GM23338 (cell line): ENCODE measurements around the gene LYST. TPM values are rescaled to one million over a fixed set of nuclear protein-coding genes. Genes with fewer than 3 reads are reported as not detected.

Experiments used
- ATAC-seq: fragments of 200-7000 bp; cut with Tn5 transposase; 3 replicates; pipeline ENCODE4 v1.9.1; 2020
- DNase-seq: peaks from one replicate; pipeline ENCODE4 v3.0.0-alpha.2; 2015; ENCODE audit warnings: low spot score
- H2AFZ ChIP-seq: fragments of 200-600 bp; sonication (generic); 2 replicates; pipeline ENCODE4 v1.8.0; 2016; ENCODE audit warnings: antibody characterized with exemption, mild to moderate bottlenecking, moderate library complexity
- H3F3A ChIP-seq: fragments of 200-600 bp; sonication (generic); replicated peaks from 2 replicates; pipeline ENCODE4 v1.8.0; 2017; ENCODE audit warnings: antibody characterized with exemption, mixed run types, low read depth
- H3K27ac ChIP-seq: fragments of 200-600 bp; sonication (generic); 2 replicates; pipeline ENCODE4 v1.6.1; 2016; ENCODE audit warnings: low read depth
- H3K27me3 ChIP-seq: fragments of 200-600 bp; sonication (generic); 2 replicates; pipeline ENCODE4 v1.8.0; 2016; ENCODE audit warnings: mild to moderate bottlenecking, mixed run types, moderate library complexity; ENCODE audit not compliant: insufficient read depth
- H3K36me3 ChIP-seq: fragments of 200-600 bp; sonication (generic); 2 replicates; pipeline ENCODE4 v1.8.0; 2016; ENCODE audit warnings: mild to moderate bottlenecking; ENCODE audit not compliant: insufficient read depth
- H3K4me1 ChIP-seq: fragments of 200-600 bp; sonication (generic); 2 replicates; pipeline ENCODE4 v1.8.0; 2016; ENCODE audit warnings: mild to moderate bottlenecking, moderate library complexity; ENCODE audit not compliant: insufficient read depth
- H3K4me2 ChIP-seq: fragments of 200-600 bp; sonication (generic); 2 replicates; pipeline ENCODE4 v1.7.1; 2017; ENCODE audit warnings: mixed run types
- H3K4me3 ChIP-seq: fragments of 200-600 bp; sonication (generic); 2 replicates; pipeline ENCODE4 v1.6.1; 2016; ENCODE audit warnings: mixed run types
- H3K79me2 ChIP-seq: fragments of 200-600 bp; sonication (generic); replicated peaks from 2 replicates; pipeline ENCODE4 v1.8.0; 2017; ENCODE audit warnings: mild to moderate bottlenecking; ENCODE audit not compliant: insufficient read depth
- H3K9me2 ChIP-seq: fragments of 200-600 bp; sonication (generic); 2 replicates; pipeline ENCODE4 v1.8.0; 2017; ENCODE audit not compliant: insufficient read depth
- H4K20me1 ChIP-seq: fragments of 200-600 bp; sonication (generic); replicated peaks from 2 replicates; pipeline ENCODE4 v1.8.0; 2017; ENCODE audit warnings: mild to moderate bottlenecking; ENCODE audit not compliant: insufficient read depth
- H3K27ac Mint-ChIP-seq: 2 replicates; pipeline ENCODE4 v1.8.0; 2020; ENCODE audit warnings: inconsistent platforms, mild to moderate bottlenecking, moderate library complexity, mixed read lengths
- H3K27me3 Mint-ChIP-seq: 3 replicates; pipeline ENCODE4 v1.8.0; 2022; ENCODE audit warnings: low read depth, mild to moderate bottlenecking, moderate library complexity, mixed read lengths, inconsistent platforms; ENCODE audit not compliant: insufficient read depth, poor library complexity
- H3K36me3 Mint-ChIP-seq: 3 replicates; pipeline ENCODE4 v1.8.0; 2021; ENCODE audit warnings: low read depth, mild to moderate bottlenecking, inconsistent platforms, moderate library complexity, mixed read lengths
- H3K4me1 Mint-ChIP-seq: 3 replicates; pipeline ENCODE4 v1.8.0; 2020; ENCODE audit warnings: mild to moderate bottlenecking, inconsistent platforms, mixed read lengths
- H3K4me3 Mint-ChIP-seq: 3 replicates; pipeline ENCODE4 v1.8.0; 2021; ENCODE audit warnings: moderate library complexity, mild to moderate bottlenecking, inconsistent platforms, mixed read lengths
- H3K9me3 Mint-ChIP-seq: 3 replicates; pipeline ENCODE4 v1.8.0; 2020; ENCODE audit warnings: moderate library complexity, mild to moderate bottlenecking, inconsistent platforms, mixed read lengths
- CREB1 ChIP-seq: fragments of 250-450 bp; sonication (Bioruptor Pico); IDR thresholded peaks from 2 replicates; pipeline ENCODE4 v1.5.0; 2020; ENCODE audit warnings: low read depth, mild to moderate bottlenecking, moderate library complexity
- CTCF ChIP-seq, 2 experiments: fragments of 200-600 bp in 1 of 2; sonication (generic) in 1 of 2; conservative IDR thresholded peaks; 2 replicates each; pipeline versions ENCODE4 v1.5.1 to v1.6.1; 2016 to 2017; ENCODE audit warnings: antibody characterized with exemption in 2 of 2, low read depth in 2 of 2, mild to moderate bottlenecking in 2 of 2, moderate library complexity in 1 of 2
- ETS1 ChIP-seq: IDR thresholded peaks from 2 replicates; pipeline ENCODE4 v1.6.1; 2016; ENCODE audit warnings: antibody characterized with exemption
- EZH2 ChIP-seq: fragments of 200-600 bp; sonication (generic); IDR thresholded peaks from one replicate; pipeline ENCODE4 v1.8.0; 2017; ENCODE audit warnings: antibody characterized with exemption, mild to moderate bottlenecking, low read depth; ENCODE audit not compliant: unreplicated experiment
- EZH2phosphoT487 ChIP-seq: fragments of 200-600 bp; sonication (generic); IDR thresholded peaks from one replicate; pipeline ENCODE4 v1.8.1; 2018; ENCODE audit warnings: antibody characterized with exemption; ENCODE audit not compliant: unreplicated experiment
- JUNB ChIP-seq: IDR thresholded peaks from one replicate; pipeline ENCODE4 v1.6.1; 2016; ENCODE audit warnings: antibody characterized with exemption; ENCODE audit not compliant: unreplicated experiment
- NANOG ChIP-seq: IDR thresholded peaks from 2 replicates; pipeline ENCODE4 v1.6.1; 2016; ENCODE audit warnings: antibody characterized with exemption, borderline replicate concordance
- POLR2AphosphoS5 ChIP-seq: IDR thresholded peaks from 2 replicates; pipeline ENCODE4 v1.6.1; 2016; ENCODE audit warnings: antibody characterized with exemption, low read depth
- REST ChIP-seq: IDR thresholded peaks from one replicate; pipeline ENCODE4 v1.6.1; 2018; ENCODE audit warnings: antibody characterized with exemption; ENCODE audit not compliant: unreplicated experiment
- STAT1 ChIP-seq: IDR thresholded peaks from one replicate; pipeline ENCODE4 v1.6.1; 2016; ENCODE audit warnings: antibody characterized with exemption; ENCODE audit not compliant: unreplicated experiment
- ZNF114 ChIP-seq: fragments of 250-450 bp; sonication (Bioruptor Pico); IDR thresholded peaks from 2 replicates; pipeline ENCODE4 v1.5.0; 2020; ENCODE audit warnings: mild to moderate bottlenecking, moderate library complexity
- ZNF331 ChIP-seq: fragments of 250-450 bp; sonication (Bioruptor Pico); IDR thresholded peaks from 2 replicates; pipeline ENCODE4 v1.5.0; 2020; ENCODE audit warnings: low read depth, mild to moderate bottlenecking, moderate library complexity
- ZNF462 ChIP-seq: fragments of 250-450 bp; sonication (Bioruptor Pico); IDR thresholded peaks from 2 replicates; pipeline ENCODE4 v1.5.0; 2020; ENCODE audit warnings: mild to moderate bottlenecking, moderate library complexity
- polyA plus RNA-seq: library from polyadenylated mRNA; unstranded; fragments of >200 nt; fragmentation: Nextera tagmentation; extraction: Ambion mirVana; gene quantifications from 2 replicates; pipeline ENCODE4 v1.2.1, GENCODE V29; 2016
- total RNA-seq: library from RNA; depleted of rRNA; stranded (reverse); fragments of >200 nt; shearing (Covaris generic); gene quantifications from 2 replicates; pipeline ENCODE4 v1.2.3, GENCODE V29; 2014

Gene LYST
- total and polyA plus RNA-seq, 2 experiments from 2014 or later, result 0.21 to 1.0 TPM

GRCh38 chr1:235646463-235646862 lies 220.2 kb downstream of the LYST start:
- Histone ChIP-seq H3K27me3 (peaks cover 3% of the 10 kb centered on the region), H2AFZ (no peak overlapping the region), H3K79me2 (peaks cover 68% of the 10 kb centered on the region), H3K4me3 (no peak overlapping the region), H3K4me2 (no peak overlapping the region), H3K9me2 (peaks cover 3% of the 10 kb centered on the region; the same call in 1 of the 2 replicates), H3K4me1 (peaks cover 45% of the 10 kb centered on the region), H3K36me3 (no peaks in the 10 kb centered on the region), H3K27ac (no peak overlapping the region), H4K20me1 (peaks cover 17% of the 10 kb centered on the region), H3F3A (peaks cover 3% of the 10 kb centered on the region; the same call in 1 of the 2 replicates)
- H3K4me3 Mint-ChIP-seq, result no peak overlapping the region
- no peak for TF ChIP-seq ZNF462 (CRISPR knock-in tag)
- no peak for TF ChIP-seq EZH2phosphoT487
- TF ChIP-seq POLR2AphosphoS5, result no peak
- no peak for TF ChIP-seq NANOG
- no peak for TF ChIP-seq JUNB
- TF ChIP-seq ETS1, result no peak
- no peak for TF ChIP-seq ZNF331 (CRISPR knock-in tag)
- TF ChIP-seq CREB1 (CRISPR knock-in tag), result no peak
- TF ChIP-seq STAT1, result no peak
- no peak for TF ChIP-seq REST
- TF ChIP-seq ZNF114 (CRISPR knock-in tag), result no peak
- no peak for TF ChIP-seq CTCF (conservative IDR thresholded peaks at IDR 0.05; ENCODE audit: low read depth in 2 of 2)
- no peak for TF ChIP-seq EZH2
- H3K36me3 Mint-ChIP-seq, result no peaks in the 10 kb centered on the region; the same call in 2 of the 3 replicates
- H3K27me3 Mint-ChIP-seq, result peaks cover 25% of the 10 kb centered on the region
- no peaks in the 10 kb centered on the region for H3K9me3 Mint-ChIP-seq
- ATAC-seq (no peak), DNase-seq (no peak)
- peaks cover 68% of the 10 kb centered on the region for H3K4me1 Mint-ChIP-seq
- H3K27ac Mint-ChIP-seq, result no peak overlapping the region
